HEK293T (cell line): Measurements from ENCODE around the gene FBXL7.

ENCODE experiments used
- CTCF ChIA-PET: fragments of 350-600 bp; formaldehyde crosslinking; extraction: SDS; loops from one replicate; lab custom pipeline; 2021; ENCODE audit warnings: antibody characterized with exemption, inconsistent platforms; lab: Yijun Ruan, JAX
- POLR2A ChIA-PET: fragments of 350-600 bp; formaldehyde crosslinking; extraction: SDS; loops from one replicate; lab custom pipeline; 2020; ENCODE audit warnings: antibody characterized with exemption, inconsistent platforms; lab: Yijun Ruan, JAX
- DNase-seq: peaks from one replicate; pipeline ENCODE4 v3.0.0; 2012; ENCODE audit warnings: mixed read lengths; ENCODE audit errors: extremely low spot score
- ARNT ChIP-seq: fragments of 450-650 bp; IDR thresholded peaks from 2 replicates; pipeline ENCODE4 v1.6.1; 2017; ENCODE audit warnings: mild to moderate bottlenecking
- BHLHE40 ChIP-seq: fragments of 450-650 bp; IDR thresholded peaks from 2 replicates; pipeline ENCODE4 v1.6.1; 2016; ENCODE audit warnings: mild to moderate bottlenecking, moderate library complexity, borderline replicate concordance
- CTBP1 ChIP-seq: fragments of 450-650 bp; IDR thresholded peaks from 2 replicates; pipeline ENCODE4 v1.6.1; 2016; ENCODE audit warnings: borderline replicate concordance
- ELF4 ChIP-seq: fragments of 450-650 bp; IDR thresholded peaks from 2 replicates; pipeline ENCODE4 v1.6.1; 2017; ENCODE audit warnings: antibody characterized with exemption
- FOXA1 ChIP-seq: fragments of 450-650 bp; IDR thresholded peaks from 2 replicates; pipeline ENCODE4 v1.6.1; 2016; ENCODE audit warnings: mild to moderate bottlenecking
- FOXK2 ChIP-seq: fragments of 450-650 bp; IDR thresholded peaks from 2 replicates; pipeline ENCODE4 v1.6.1; 2016; ENCODE audit warnings: mild to moderate bottlenecking
- FOXM1 ChIP-seq: fragments of 450-650 bp; IDR thresholded peaks from 2 replicates; pipeline ENCODE4 v1.6.1; 2017; ENCODE audit warnings: mild to moderate bottlenecking, borderline replicate concordance
- HDGF ChIP-seq: fragments of 450-650 bp; IDR thresholded peaks from 2 replicates; pipeline ENCODE4 v1.6.1; 2017; ENCODE audit warnings: antibody characterized with exemption, borderline replicate concordance
- L3MBTL2 ChIP-seq: fragments of 450-650 bp; conservative IDR thresholded peaks from 2 replicates; pipeline ENCODE4 v1.6.1; 2016; ENCODE audit warnings: mild to moderate bottlenecking
- LEF1 ChIP-seq: fragments of 450-650 bp; IDR thresholded peaks from 2 replicates; pipeline ENCODE4 v1.6.1; 2017; ENCODE audit warnings: mild to moderate bottlenecking, borderline replicate concordance
- NFRKB ChIP-seq: fragments of 450-650 bp; IDR thresholded peaks from 2 replicates; pipeline ENCODE4 v1.6.1; 2016; ENCODE audit warnings: mild to moderate bottlenecking, moderate library complexity
- SP1 ChIP-seq: fragments of 450-650 bp; IDR thresholded peaks from 2 replicates; pipeline ENCODE4 v1.6.1; 2017
- SUZ12 ChIP-seq: fragments of 450-650 bp; IDR thresholded peaks from 2 replicates; pipeline ENCODE4 v1.6.1; 2016; ENCODE audit warnings: mild to moderate bottlenecking
- TARDBP ChIP-seq: fragments of 450-650 bp; IDR thresholded peaks from 2 replicates; pipeline ENCODE4 v1.6.1; 2016
- ZNF384 ChIP-seq: fragments of 450-650 bp; IDR thresholded peaks from 2 replicates; pipeline ENCODE4 v1.6.1; 2016
- TF ChIP-seq, protein P1 (sequence below): fragments of 450-650 bp; IDR thresholded peaks from 2 replicates; pipeline ENCODE4 v1.6.1; 2016

Gene FBXL7

GRCh38 chr5:15654779-15655178 is 154.8 kb downstream of the FBXL7 start:
- CTCF ChIA-PET, result no interaction called here
- no peak for DNase-seq
- POLR2A ChIA-PET, result no interaction called here
- TF ChIP-seq, protein P1, sequence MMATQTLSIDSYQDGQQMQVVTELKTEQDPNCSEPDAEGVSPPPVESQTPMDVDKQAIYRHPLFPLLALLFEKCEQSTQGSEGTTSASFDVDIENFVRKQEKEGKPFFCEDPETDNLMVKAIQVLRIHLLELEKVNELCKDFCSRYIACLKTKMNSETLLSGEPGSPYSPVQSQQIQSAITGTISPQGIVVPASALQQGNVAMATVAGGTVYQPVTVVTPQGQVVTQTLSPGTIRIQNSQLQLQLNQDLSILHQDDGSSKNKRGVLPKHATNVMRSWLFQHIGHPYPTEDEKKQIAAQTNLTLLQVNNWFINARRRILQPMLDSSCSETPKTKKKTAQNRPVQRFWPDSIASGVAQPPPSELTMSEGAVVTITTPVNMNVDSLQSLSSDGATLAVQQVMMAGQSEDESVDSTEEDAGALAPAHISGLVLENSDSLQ, result no peak
- no peak for TF ChIP-seq L3MBTL2
- no peak for TF ChIP-seq ZNF384
- TF ChIP-seq FOXA1, result no peak
- TF ChIP-seq CTBP1, result no peak
- TF ChIP-seq ARNT, result no peak
- no peak for TF ChIP-seq ELF4
- no peak for TF ChIP-seq NFRKB
- no peak for TF ChIP-seq HDGF
- TF ChIP-seq BHLHE40, result no peak
- no peak for TF ChIP-seq FOXM1
- no peak for TF ChIP-seq SUZ12
- TF ChIP-seq TARDBP, result no peak
- no peak for TF ChIP-seq SP1

DNA sequence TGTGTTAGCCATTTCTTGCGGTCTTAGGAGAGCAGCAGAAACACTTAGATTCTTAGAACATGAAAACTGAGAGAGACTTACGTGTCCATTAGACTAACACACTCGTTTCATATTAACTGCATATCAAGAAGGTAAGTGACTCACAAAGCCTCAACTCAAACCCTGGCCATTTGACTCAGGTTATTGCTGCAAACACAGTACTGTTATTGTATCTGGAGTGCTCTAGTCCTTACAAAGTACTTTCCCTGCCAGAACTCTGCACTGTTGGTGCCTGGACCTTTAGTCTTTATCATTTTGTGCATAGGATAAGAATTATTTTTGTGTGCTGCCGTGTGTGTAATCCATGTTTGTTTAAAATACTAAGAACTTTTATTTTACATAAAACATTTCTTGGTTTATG is 155.7 kb downstream of the FBXL7 start:
- TF ChIP-seq BHLHE40 (no peak), FOXM1 (no peak), FOXA1 (no peak), SUZ12 (no peak)
- ChIA-PET POLR2A (no interaction called here), CTCF (no interaction called here)
- DNase-seq, result no peak

- DNase-seq, result no peak
- ChIA-PET POLR2A (no interaction called here), CTCF (no interaction called here)
- TF ChIP-seq L3MBTL2 (no peak), CTBP1 (no peak)
Measured at GRCh38 chr5:15664961-15665360, 165.0 kb downstream of the FBXL7 start.

GRCh38 chr5:15669826-15670225 is 169.8 kb downstream of the FBXL7 start:
- CTCF ChIA-PET, result no interaction called here
- DNase-seq, result no peak
- POLR2A ChIA-PET, result no interaction called here
- TF ChIP-seq FOXA1 (no peak), SP1 (no peak)

DNA sequence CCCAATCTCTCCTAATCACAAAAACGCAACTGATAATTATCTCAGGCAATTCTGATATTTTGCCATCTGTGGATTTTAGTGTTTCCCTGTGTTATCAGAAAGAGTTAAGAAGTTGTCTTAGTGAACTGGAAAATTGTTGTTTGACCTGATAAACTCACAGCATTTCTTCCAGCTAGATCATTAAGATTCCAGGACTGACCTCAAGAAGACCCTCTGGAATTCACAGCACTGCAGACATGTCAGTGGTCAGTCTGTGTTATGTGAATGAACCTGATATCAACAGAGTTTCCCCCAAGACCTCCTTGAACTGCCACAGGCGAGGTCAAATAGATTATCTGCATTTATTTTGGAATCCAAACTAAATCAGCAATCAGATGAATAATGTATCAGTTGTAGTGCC is 174.7 kb downstream of the FBXL7 start:
- TF ChIP-seq FOXK2, result no peak
- TF ChIP-seq NFRKB, result no peak
- no peak for TF ChIP-seq ELF4
- no peak for TF ChIP-seq CTBP1
- ChIA-PET POLR2A (no interaction called here), CTCF (no interaction called here)
- no peak for DNase-seq

DNA sequence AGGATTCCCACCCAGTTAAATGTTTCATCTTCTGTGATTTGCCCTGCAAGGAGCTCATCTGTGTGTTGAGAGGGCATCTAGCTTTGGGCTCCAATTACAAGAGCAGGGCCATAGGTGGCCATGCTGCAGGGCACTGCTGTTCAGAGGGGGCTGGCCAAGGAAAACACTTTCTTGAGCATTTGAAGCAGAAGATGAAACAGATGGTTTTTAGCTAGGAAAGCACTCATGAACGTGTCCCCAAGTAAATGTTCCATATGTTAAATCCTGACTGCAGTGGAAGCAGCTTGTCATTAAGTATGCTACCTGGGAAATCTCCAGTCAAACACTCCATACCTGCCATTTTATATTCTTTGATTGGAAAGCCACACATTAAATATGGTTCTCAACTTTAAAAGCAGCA is 176.6 kb downstream of the FBXL7 start:
- DNase-seq, result no peak
- CTCF ChIA-PET, result interaction anchor here (0.7 kb wide), 1 partner anchor 82 kb away, joined by 3 read pairs; no protein-coding TSS in a partner anchor
- POLR2A ChIA-PET, result no interaction called here
- TF ChIP-seq FOXA1, result no peak
- no peak for TF ChIP-seq ELF4
- no peak for TF ChIP-seq ZNF384
- no peak for TF ChIP-seq FOXK2
- TF ChIP-seq CTBP1, result no peak
- no peak for TF ChIP-seq SUZ12
- no peak for TF ChIP-seq ARNT
- TF ChIP-seq BHLHE40, result no peak
- no peak for TF ChIP-seq NFRKB
- no peak for TF ChIP-seq L3MBTL2
- TF ChIP-seq TARDBP, result no peak
- no peak for TF ChIP-seq SP1
- TF ChIP-seq LEF1, result no peak

- no peak for DNase-seq
Measured at GRCh38 chr5:15679161-15679560, 179.2 kb downstream of the FBXL7 start.

GRCh38 chr5:15680455-15680854 is 180.5 kb downstream of the FBXL7 start:
- ChIA-PET POLR2A (no interaction called here), CTCF (no interaction called here)
- TF ChIP-seq SP1, result no peak
- no peak for DNase-seq

More at GRCh38 chr5:15679161-15679560, 179.2 kb downstream of the FBXL7 start:
- TF ChIP-seq HDGF (no peak), NFRKB (no peak), BHLHE40 (no peak), ARNT (no peak), LEF1 (no peak), FOXA1 (no peak), ELF4 (no peak)
- CTCF ChIA-PET, result no interaction called here
- POLR2A ChIA-PET, result no interaction called here

GRCh38 chr5:15682122-15682521 is 182.1 kb downstream of the FBXL7 start:
- POLR2A ChIA-PET, result no interaction called here
- no peak for TF ChIP-seq FOXM1
- no peak for TF ChIP-seq ARNT
- no peak for TF ChIP-seq LEF1
- TF ChIP-seq SUZ12, result no peak
- no peak for TF ChIP-seq FOXA1
- no peak for TF ChIP-seq NFRKB
- TF ChIP-seq L3MBTL2, result no peak
- TF ChIP-seq, protein P1, result no peak
- CTCF ChIA-PET, result no interaction called here
- DNase-seq, result no peak
